GM21367 (cell line): Measurements from ENCODE around the gene NYAP2.

Source experiments
- ATAC-seq: cut with Tn5 transposase; IDR thresholded peaks from one replicate; pipeline ENCODE4 v1.9.1; 2021; ENCODE audit not compliant: unreplicated experiment

The NYAP2 gene

GRCh38 chr2:225428360-225428759, 28.9 kb downstream of the NYAP2 start:
- ATAC-seq: no peak

GRCh38 chr2:225429717-225430116, 30.2 kb downstream of the NYAP2 start:
- no peak for ATAC-seq

- ATAC-seq: no peak
Measured at GRCh38 chr2:225431105-225431863, 31.8 kb downstream of the NYAP2 start.

- no peak for ATAC-seq
Measured at GRCh38 chr2:225434014-225434413, 34.5 kb downstream of the NYAP2 start.

- ATAC-seq: no peak
Measured at GRCh38 chr2:225437319-225437718, 37.8 kb downstream of the NYAP2 start.

GRCh38 chr2:225438248-225438647, 38.7 kb downstream of the NYAP2 start:
- no peak for ATAC-seq

- ATAC-seq: no peak
Measured at GRCh38 chr2:225452677-225453076, 53.2 kb downstream of the NYAP2 start.

GRCh38 chr2:225454412-225454811, 54.9 kb downstream of the NYAP2 start:
- no peak for ATAC-seq

DNA sequence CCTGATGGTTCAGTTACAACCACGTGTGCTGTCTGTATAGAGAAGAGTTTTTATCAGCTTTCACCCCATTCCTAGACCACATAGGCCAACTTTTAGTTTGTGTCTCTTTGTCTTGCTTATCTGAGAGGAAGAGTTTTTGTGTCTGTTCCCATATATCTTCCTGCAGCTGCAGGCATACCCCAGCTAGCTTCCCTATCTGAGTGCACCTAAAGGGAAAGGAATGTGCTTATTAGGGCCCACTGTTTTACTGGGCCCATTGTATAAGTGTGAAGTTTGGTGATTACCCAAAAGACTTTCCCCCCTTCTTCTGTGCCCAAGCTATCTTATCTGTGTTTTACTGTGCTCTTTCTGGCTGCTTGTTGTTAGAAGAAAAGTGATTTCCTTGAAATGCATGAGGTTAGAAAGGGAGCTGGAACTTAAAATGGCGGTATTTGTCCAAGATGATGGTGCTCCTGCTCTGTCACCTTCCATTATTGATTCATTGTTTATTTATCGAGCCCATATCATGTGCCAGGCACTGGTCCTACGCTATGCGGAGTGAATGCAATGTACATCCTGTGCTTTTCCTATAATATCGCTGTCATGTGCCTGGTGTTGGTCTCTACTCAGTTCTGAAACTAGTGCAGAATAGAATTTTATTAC, 57.2 kb downstream of the NYAP2 start:
- no peak for ATAC-seq

- ATAC-seq: no peak
Measured at GRCh38 chr2:225457482-225457881, 58.0 kb downstream of the NYAP2 start.

DNA sequence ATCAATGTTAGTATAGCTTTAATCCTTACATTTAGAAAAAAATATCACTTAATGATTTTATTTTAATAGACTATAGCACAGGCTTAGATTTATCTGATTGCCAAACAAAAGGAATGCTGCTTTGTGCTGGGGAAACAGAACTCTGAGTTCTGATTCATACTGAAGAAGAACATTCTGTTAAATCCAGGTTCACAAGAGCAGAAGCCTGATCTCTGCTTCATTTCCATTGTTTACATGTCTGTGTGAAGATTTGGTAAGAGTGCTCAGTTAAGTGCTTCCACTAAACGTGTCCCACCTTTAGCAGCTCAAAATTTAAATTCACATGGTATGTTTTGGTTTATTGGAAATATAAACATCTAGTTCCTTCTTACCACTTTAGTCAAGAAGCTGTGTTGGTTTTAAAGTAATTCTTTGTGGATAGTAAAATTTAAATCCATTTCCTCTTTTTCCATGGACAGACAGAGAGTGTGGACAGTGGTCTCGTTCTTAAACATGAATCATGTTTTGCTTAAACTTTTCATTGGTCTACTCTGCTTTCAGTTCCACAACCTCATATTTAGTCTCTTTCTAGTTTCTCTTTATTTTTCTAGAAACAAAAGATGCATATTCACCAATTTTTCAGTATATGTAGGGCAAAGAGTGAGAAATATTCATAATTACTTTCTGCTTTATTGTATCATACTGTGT, 59.1 kb downstream of the NYAP2 start:
- ATAC-seq: peak; percentile 57

DNA sequence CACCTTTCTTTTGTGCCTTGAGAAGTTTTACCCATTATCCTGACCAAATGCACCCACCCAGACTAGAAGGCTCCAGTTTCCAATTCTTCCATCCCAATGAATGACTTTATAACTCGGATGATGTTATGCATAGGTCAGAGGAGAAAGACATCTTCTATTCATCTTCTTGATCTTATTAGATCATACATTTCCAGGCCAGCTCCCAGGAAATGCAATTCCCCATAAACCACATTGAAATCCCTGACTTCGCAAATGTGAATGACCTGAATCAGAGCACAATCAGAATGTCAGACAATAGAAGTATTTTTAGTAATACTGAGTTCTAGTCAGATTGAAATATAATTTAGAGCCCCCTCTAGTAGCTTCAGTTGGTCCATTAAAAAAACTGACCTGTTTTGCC, 62.9 kb downstream of the NYAP2 start:
- ATAC-seq: no peak

DNA sequence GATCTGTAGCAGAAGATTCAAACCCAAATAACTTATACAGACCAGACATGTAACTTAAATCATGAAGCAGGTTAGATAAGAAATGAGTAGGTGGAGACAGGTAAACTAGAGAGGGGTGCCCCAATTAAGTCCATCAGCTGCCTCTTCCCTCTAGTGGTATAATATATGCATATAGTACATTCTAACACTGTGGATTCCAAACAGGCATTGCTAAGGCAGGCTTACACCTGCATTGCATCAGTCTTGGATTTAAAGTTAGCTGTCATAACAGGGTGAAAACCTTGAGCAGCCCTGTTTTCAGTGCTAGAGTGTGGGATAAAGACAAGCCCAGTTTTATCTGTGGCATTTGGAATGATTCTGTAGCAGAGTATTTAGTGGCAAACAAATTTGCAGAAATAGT, 63.4 kb downstream of the NYAP2 start:
- ATAC-seq: no peak

DNA sequence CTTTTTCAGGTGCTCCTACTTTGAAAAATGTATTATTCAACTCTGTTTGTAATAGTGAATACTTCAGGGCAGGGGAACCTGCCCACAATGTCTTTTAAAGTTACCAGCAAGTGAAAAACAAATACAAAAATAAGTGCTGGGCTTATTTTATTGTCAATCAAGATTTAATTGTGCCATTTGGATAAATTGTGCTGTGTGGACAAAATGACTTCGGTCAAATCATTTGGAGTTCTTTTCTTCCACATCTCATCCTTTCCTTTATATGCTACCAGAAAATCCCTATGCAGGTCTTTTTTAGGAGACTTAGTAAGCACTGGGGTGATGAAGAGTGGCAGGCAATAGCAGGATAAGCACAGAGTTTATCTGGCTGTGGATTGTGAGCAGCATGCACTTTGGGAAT, 63.9 kb downstream of the NYAP2 start:
- ATAC-seq: no peak

DNA sequence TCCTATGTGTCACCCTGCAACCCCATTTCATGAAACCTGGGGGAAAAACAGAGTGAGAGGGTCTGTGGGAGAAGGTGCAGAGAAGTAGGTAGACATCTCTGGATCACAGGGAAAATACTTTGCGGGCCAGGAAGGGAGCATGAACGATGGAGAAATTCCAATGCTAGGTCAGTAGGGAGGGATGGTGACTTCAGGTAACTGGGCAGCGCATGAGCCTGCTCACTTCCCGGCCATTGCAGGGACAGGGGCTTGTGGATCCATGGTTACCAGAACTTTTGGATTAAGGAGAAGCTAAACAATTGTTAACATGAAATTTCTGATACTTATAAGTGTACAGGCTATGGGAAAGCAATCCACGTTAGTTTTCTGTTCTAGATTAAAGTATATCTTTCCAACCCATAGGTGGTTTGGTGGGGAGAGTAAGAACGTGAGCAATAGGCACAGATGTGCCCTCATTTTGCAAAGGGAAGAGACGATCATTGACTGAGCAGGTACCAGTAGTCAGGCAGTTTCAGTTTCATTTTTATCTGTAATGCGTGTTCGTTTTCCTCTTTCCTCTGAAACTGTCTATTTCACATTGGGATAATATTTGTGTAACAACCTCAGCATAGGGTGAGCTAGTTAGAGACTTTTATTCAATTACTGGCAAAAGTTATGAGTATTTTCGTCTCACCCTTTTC, 65.0 kb downstream of the NYAP2 start:
- ATAC-seq: peak; percentile 81

GRCh38 chr2:225465827-225466226, 66.3 kb downstream of the NYAP2 start:
- no peak for ATAC-seq

DNA sequence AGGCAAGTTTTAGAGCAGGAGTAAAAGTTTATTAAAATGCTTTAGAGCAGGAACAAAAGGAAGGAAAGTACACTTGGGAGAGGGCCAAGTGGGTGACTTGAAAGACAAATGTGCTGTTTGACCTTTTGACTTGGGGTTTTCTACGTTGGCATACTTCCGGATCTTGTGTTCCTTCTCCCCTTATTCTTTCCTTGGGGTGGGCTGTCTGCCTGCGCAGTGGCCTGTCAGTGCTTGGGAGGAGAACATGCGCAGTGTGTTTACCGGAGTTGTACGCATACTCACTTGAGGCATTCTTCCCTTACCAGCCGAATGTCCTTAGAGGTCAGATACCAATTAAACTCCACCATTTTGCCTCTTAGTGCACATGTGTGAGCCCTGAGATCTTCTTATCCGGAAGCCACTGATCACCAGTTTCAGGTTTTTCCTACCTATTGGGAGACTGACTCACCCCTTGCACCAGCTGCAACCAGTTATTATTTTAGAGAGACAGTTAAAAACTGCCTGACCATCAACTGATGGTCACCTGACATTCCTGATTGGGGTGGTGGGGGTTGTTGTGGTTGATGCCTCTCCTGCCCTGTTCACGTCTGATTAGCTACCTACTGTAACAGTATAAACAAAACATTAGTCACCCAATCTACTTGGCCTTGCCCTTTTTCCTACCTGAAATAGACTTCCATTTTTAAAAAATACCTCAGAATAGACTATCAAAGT, 67.5 kb downstream of the NYAP2 start:
- no peak for ATAC-seq

- ATAC-seq: no peak
Measured at GRCh38 chr2:225468131-225468530, 68.6 kb downstream of the NYAP2 start.

DNA sequence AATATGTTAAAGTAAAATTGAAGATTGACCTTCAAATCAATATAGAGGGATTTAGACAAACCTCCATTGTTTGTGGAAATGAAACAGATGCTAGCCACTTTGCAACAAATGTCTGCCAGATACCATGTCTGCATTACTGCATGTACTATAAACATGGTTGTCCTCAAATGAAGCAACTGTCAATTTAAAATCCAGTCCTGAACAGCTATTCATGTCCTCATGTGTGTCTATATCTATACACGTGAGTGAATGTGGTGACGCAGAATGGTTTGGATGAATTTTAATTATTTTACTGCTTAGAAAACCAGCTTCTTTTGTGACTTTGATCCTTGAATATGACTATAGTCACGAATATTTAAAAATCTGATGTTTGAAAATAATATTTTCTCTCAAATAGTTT, 71.5 kb downstream of the NYAP2 start:
- no peak for ATAC-seq

- ATAC-seq: no peak
Measured at GRCh38 chr2:225471482-225471881, 72.0 kb downstream of the NYAP2 start.

- no peak for ATAC-seq
Measured at GRCh38 chr2:225472161-225472560, 72.7 kb downstream of the NYAP2 start.
